Raji (cell line): ENCODE results near the gene GRPEL1.

Experiments used
- POLR2A ChIP-seq: IDR thresholded peaks from 2 replicates; pipeline ENCODE4 v1.6.1; 2011; ENCODE audit warnings: low read depth, low read length, control low read depth; ENCODE audit not compliant: insufficient read depth

The GRPEL1 gene

GRCh38 chr4:7043284-7044136 is 24.4 kb downstream of the GRPEL1 start, which contains the start of gene TADA2B:
TADA2B (plus strand) TSS chr4:7043372; CDS start chr4:7043580, 208 bp downstream.
- peak; percentile 44 for TF ChIP-seq POLR2A

- no peak for TF ChIP-seq POLR2A
Observed at GRCh38 chr4:7042503-7043283, 25.2 kb downstream of the GRPEL1 start.

- no peak for TF ChIP-seq POLR2A
Observed at GRCh38 chr4:7041801-7042502, 25.9 kb downstream of the GRPEL1 start.

- no peak for TF ChIP-seq POLR2A
Observed at GRCh38 chr4:7041246-7041645, 26.6 kb downstream of the GRPEL1 start.

- no peak for TF ChIP-seq POLR2A
Observed at GRCh38 chr4:7040765-7041164, 27.1 kb downstream of the GRPEL1 start.

- TF ChIP-seq POLR2A = no peak
Observed at GRCh38 chr4:7037425-7037824, 30.4 kb downstream of the GRPEL1 start.

GRCh38 chr4:7034262-7035081 is 33.4 kb downstream of the GRPEL1 start:
- no peak for TF ChIP-seq POLR2A

GRCh38 chr4:7032596-7032995 is 35.3 kb downstream of the GRPEL1 start:
- TF ChIP-seq POLR2A = no peak

GRCh38 chr4:7031558-7032449 is 36.1 kb downstream of the GRPEL1 start:
- TF ChIP-seq POLR2A = no peak

- TF ChIP-seq POLR2A = no peak
Observed at GRCh38 chr4:7030856-7031255, 37.0 kb downstream of the GRPEL1 start.

GRCh38 chr4:7029921-7030320 is 37.9 kb downstream of the GRPEL1 start:
- TF ChIP-seq POLR2A = no peak

- TF ChIP-seq POLR2A = no peak
Observed at GRCh38 chr4:7029212-7029611, 38.7 kb downstream of the GRPEL1 start.

GRCh38 chr4:7027913-7028312 is 40.0 kb downstream of the GRPEL1 start:
- TF ChIP-seq POLR2A = no peak

- no peak for TF ChIP-seq POLR2A
Observed at GRCh38 chr4:7027284-7027683, 40.6 kb downstream of the GRPEL1 start.

GRCh38 chr4:7026107-7026506 is 41.8 kb downstream of the GRPEL1 start:
- no peak for TF ChIP-seq POLR2A
